HG02623 (cell line): ENCODE measurements around the gene WDR76.
"Not testable (repeated sequence)": the region's sequence is repeated elsewhere in the genome, so short reads cannot be mapped to it uniquely, and the experiment has no call there.

Experiments
- ATAC-seq: cut with Tn5 transposase; IDR thresholded peaks from one replicate; pipeline ENCODE4 v1.9.1; 2021; ENCODE audit warnings: moderate library complexity; ENCODE audit not compliant: unreplicated experiment

The WDR76 gene

GRCh38 chr15:43815064-43815463, 11.7 kb upstream of the WDR76 start:
- ATAC-seq, result not testable (repeated sequence)

GRCh38 chr15:43821505-43821904, 5.3 kb upstream of the WDR76 start:
- ATAC-seq, result no peak

GRCh38 chr15:43824302-43825246, 2.2 kb upstream of the WDR76 start, which contains the start of gene MFAP1:
Gene MFAP1, minus strand, starts transcription at chr15:43824690. Its CDS starts 121 bp downstream, at chr15:43824569.
- peak; percentile 67 for ATAC-seq

DNA sequence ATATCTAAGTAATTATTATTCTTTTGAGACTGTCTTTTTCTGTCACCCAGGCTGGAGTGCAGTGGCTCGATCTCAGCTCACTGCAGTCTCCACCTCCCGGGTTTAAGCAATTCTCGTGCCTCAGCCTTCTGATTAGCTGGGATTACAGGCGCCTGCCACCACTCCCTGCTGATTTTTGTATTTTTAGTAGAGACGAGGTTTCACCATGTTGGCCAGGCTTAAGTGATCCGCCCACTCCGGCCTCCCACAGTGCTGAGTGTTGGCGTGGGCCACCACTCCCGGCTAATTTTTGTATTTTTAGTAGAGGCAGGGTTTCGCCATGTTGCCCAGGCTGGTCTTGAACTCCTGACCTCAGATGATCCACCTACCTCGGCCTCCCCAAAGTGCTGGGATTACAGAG, 1.5 kb upstream of the WDR76 start:
- ATAC-seq, result not testable (repeated sequence)

GRCh38 chr15:43826029-43826507, 734 bp upstream of the WDR76 start:
- no peak for ATAC-seq

DNA sequence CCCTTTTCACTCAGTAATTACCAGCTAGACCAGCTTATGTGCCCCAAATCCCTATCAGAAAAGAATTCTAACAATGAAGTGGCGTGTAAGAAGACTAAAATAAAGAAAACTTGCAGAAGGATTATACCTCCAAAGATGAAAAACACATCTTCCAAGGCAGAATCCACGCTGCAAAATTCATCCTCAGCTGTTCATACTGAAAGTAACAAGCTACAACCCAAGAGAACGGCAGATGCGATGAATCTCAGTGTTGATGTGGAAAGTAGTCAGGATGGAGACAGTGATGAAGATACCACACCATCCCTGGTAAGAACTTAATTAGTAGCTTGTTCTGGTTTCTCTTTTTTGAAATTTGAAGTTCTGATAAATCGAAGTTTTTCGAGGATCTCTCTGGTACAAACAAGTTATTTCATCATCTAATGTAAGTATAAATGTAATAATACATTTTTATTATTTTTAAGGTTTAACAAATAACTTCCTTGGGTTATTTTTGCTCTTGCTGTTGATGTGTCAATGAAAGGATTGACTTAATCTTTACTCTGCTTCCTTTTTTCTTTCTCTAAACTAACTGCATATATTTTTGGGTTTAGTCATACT, 1.4 kb downstream of the WDR76 start:
- no peak for ATAC-seq

GRCh38 chr15:43829951-43830540, 3.2 kb downstream of the WDR76 start:
- not testable (repeated sequence) for ATAC-seq

DNA sequence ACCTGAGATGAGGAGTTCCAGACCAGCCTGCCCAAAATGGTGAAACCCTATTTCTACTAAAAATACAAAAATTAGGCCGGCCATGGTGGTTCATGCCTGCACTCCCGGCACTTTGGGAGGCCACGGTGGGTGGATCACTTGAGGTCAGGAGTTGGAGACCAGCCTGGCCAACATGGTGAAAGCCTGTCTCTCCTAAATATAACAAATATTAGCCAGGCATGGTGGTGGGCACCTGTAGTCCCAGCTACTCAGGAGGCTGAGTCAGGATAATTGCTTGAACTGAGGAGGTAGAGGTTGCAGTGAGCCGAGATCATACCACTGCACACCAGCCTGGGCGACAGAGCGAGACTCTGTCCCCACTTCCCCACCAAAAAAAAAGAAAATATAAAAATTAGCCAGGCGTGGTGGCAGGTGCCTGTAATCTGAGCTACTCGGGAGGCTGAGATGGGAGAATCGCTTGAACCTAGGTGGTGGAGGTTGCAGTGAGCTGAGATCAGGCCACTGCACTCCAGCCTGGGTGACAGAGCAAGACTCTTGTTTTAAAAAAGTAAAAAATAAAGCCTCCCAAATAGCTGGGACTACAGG, 4.0 kb downstream of the WDR76 start:
- ATAC-seq, result not testable (repeated sequence)

- ATAC-seq, result not testable (repeated sequence)
These were observed 4.8 kb downstream of the WDR76 start for GRCh38 chr15:43831519-43832052.

DNA sequence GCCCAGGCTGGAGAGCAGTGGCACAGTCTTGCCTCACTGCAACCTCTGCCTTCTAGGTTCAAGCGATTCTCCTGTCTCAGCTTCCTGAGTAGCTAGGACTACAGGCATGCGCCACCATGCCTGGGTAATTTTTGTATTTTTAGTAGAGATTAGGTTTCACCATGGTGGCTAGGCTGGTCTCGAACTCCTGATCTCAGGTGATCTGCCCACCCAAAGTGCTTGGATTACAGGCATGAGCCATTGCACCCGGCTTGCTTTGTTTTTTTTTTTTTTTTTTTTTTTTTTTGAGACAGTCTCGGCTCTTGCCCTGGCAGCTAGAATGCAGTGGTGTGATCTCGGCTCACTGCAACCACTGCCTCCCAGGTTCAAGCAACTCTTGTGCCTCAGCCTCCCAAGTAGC, 5.7 kb downstream of the WDR76 start:
- ATAC-seq, result not testable (repeated sequence)

DNA sequence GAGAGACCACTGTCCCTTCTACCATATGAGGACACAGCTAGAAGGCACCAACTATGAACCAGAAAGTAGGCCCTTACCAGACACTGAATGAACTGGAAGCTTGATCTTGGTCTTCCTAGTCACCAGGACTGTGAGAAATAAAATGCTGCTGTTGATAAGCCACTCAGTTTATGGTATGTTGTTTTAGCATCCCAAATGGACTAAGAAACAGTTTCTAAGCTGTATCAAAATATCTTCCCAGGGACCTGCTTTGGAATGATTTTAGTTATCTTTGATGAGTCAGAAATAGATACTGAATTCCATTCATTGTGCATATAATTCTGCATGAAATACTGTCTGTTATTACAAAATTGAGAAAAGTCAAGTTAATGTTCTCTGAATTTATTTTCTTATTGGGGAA, 18.6 kb downstream of the WDR76 start:
- no peak for ATAC-seq

DNA sequence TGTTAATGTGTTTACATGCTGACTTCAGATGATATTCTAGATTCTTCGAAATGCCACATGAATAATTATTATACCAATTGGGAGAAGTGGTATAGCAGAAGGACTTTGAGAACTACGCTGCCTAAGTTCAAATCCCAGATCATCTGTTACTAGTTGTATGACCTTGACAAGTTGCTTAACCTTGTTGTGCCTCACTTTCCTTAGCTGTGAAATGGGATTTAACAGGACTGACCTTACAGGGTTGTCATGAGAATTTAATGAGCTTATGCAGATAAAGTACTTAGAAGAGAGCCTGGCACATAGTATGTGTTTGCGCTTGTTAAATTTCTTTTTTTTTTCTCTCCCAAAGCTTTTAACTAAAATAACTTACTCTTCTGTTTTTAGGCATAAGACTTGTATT, 24.4 kb downstream of the WDR76 start:
- no peak for ATAC-seq

GRCh38 chr15:43852607-43853006, 25.8 kb downstream of the WDR76 start:
- no peak for ATAC-seq

- ATAC-seq, result no peak
These were observed 28.0 kb downstream of the WDR76 start for GRCh38 chr15:43854801-43855200.

- ATAC-seq, result no peak
These were observed 32.7 kb downstream of the WDR76 start for GRCh38 chr15:43859546-43859945.

DNA sequence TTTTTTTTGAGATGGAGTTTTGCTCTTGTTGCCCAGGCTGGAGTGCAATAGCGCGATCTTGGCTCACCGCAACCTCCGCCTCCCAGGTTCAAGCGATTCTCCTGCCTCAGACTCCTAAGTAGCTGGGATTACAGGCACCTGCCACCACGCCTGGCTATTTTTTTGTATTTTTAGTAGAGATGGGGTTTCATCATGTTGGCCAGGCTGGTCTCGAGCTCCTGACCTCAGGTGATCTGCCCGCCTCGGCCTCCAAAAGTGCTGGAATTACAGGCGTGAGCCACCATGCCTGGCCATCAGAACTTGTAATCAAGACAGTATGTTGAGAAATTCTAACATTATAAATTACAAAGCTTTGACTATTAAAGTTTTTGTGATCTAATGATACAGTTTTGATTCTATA, 39.8 kb downstream of the WDR76 start:
- not testable (repeated sequence) for ATAC-seq

- ATAC-seq, result no peak
These were observed 40.3 kb downstream of the WDR76 start for GRCh38 chr15:43867096-43867495.

GRCh38 chr15:43868406-43868805, 41.6 kb downstream of the WDR76 start:
- ATAC-seq, result no peak

DNA sequence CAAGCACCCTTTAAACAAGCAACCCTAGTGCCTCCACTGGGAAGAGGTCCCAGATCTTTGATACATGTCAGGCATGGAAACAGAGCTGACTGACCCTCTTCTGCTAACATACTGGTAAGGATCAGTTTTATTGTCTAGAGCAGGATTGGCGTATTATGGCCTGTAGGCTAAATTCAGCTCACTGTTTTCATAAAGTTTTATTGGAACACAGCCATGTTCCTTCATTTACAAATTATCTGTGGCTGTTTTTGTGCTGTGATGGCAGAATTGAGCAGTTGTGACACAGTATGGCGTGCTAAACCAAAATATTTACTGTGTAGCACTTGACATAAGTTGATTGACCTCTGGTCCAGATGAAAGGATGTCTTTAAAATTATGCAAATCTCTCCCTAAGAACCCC, 45.0 kb downstream of the WDR76 start:
- ATAC-seq, result no peak

DNA sequence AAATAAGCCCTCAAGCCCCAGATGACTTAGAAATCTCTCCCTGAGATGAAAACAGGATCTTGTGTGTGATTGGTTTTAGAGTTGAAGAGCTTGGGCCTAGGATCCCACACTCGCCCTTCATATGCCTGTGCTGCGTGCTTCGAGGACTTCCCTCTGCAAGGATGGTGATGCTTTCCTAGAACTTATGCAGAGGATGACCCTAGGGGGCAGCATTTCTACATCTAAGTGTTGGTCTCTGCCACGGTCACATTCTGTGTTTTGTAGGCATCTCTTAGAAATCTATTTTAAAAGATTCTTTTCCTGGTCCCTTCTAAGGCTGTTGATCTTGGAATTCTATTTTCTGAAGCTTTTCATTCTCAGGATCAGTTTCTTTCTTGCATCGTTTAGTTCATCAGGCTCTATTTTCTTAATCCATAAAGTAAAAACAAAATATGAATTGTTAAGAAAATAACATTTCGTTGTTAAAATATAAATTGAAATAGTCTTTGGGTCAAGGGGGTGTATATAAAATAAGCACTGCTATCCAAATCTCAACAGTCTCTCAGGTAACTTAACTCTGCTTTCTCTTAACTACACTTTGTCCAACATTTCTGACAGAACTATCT, 45.7 kb downstream of the WDR76 start:
- ATAC-seq, result no peak

- no peak for ATAC-seq
These were observed 46.8 kb downstream of the WDR76 start for GRCh38 chr15:43873651-43874050.
